ENCODE measurements around the gene MLIP. TPM values are rescaled to one million over a fixed set of nuclear protein-coding genes. Genes with fewer than 3 reads are reported as not detected.

The MLIP gene
- total RNA-seq, 1 experiment from 2014 or later, result not detected

DNA sequence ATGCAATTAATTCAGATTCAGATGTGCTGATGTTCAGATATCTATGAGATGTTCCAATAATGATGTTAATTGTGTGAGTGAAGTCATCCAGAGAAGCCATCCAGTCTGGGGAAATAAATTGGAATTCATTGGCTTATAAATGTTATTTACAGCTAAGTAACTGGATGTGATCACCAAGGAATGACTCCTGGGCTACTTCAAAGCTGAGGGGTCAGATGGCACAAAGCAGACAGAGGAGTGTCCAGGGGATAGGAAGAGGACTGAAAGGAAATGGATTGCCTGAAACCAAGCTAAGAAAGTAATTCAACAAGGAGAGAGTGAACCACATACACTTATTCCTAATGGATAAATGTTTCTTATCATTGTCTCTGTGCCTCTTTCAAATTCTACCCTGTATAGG, 4.5 kb upstream of the MLIP start (continued):
- TF ChIP-seq, protein P1, sequence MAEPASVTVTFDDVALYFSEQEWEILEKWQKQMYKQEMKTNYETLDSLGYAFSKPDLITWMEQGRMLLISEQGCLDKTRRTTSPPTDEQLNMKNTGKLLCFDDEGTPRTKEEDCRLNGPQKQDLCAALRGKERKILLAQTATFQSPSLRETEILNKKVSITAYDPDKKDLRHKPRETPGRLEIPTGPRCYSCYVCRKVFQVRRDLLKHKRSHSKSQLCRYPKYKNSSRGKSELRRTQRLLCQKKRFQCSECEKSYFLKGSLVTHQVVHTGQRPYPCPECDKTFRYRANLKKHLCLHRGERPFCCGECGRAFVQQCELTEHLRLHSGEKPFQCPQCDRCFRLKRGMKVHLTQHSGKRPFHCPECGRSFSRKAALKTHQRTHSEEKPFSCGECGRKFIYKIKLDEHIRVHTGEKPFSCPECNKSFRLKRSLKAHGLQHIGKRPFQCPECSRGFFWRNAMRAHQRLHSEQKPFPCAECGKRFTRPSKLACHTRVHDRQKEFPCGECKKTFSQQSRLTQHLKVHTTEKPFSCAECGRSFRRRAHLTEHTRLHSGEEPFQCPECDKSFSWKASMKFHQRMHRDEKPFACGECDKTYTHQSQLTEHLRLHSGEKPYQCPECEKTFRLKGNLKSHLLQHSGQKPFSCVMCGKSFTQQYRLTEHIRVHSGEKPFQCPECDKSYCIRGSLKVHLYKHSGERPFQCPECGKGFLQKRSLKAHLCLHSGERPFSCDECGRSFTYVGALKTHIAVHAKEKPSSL (CRISPR knock-in tag; conservative IDR thresholded peaks at IDR 0.05), result no peak
- no peak for TF ChIP-seq HMGA2 (CRISPR knock-in tag; IDR thresholded peaks at IDR 0.05)
- TF ChIP-seq, protein P2, sequence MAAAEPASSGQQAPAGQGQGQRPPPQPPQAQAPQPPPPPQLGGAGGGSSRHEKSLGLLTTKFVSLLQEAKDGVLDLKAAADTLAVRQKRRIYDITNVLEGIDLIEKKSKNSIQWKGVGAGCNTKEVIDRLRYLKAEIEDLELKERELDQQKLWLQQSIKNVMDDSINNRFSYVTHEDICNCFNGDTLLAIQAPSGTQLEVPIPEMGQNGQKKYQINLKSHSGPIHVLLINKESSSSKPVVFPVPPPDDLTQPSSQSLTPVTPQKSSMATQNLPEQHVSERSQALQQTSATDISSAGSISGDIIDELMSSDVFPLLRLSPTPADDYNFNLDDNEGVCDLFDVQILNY (CRISPR knock-in tag; IDR thresholded peaks at IDR 0.05), result no peak

DNA sequence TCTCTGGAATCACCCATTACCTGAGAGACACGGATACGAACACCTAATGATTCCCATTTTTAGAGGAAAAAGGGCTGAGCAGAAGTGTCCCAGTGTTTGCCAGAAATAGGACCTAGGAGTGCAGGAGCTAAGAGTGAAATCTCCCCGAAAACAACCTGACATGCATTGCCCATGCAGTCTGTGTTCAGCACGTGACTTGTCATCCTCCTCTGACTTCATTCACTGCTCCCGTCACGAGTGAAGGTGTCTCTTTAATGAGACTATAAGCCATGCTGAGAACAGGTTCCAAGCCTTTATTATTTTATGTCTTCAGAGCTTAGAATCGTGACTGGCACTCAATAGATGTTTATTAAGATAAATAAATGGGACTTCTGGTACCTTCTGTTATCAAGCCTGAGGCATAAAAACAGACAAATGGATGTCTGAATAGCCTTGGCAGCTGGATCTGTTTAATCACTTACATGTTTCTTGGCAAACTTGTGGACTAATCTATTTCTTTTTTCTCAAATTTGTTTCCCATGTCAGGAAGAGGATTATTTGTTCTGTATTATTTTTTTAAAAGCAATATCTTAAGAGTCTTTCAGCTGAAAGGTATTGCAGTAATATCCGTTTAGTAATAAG, 3.7 kb upstream of the MLIP start:
- ChIA-PET CTCF (no interaction called here), POLR2A (interaction anchor here (0.6 kb wide), 1 partner anchor 556 kb away, joined by 3 read pairs; no protein-coding TSS in a partner anchor)
- Mint-ChIP-seq H3K4me3 (no peak overlapping the region), H3K27ac (no peak overlapping the region), H3K27me3 (ENCODE audit: low read depth) (no peaks in the 10 kb centered on the region), H3K36me3 (no peaks in the 10 kb centered on the region), H3K4me1 (peaks cover 13% of the 10 kb centered on the region), H3K9me3 (no peaks in the 10 kb centered on the region)
- no peak for TF ChIP-seq NFYB (CRISPR knock-in tag; conservative IDR thresholded peaks at IDR 0.05; ENCODE audit: low read depth)
- TF ChIP-seq CREB1 (CRISPR knock-in tag; IDR thresholded peaks at IDR 0.05), result no peak
- TF ChIP-seq, protein P3, sequence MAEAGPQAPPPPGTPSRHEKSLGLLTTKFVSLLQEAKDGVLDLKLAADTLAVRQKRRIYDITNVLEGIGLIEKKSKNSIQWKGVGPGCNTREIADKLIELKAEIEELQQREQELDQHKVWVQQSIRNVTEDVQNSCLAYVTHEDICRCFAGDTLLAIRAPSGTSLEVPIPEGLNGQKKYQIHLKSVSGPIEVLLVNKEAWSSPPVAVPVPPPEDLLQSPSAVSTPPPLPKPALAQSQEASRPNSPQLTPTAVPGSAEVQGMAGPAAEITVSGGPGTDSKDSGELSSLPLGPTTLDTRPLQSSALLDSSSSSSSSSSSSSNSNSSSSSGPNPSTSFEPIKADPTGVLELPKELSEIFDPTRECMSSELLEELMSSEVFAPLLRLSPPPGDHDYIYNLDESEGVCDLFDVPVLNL (CRISPR knock-in tag; IDR thresholded peaks at IDR 0.05; ENCODE audit: borderline replicate concordance, low read depth), result no peak
- TF ChIP-seq SOX15 (CRISPR knock-in tag; IDR thresholded peaks at IDR 0.05), result no peak
- TF ChIP-seq, protein P4, sequence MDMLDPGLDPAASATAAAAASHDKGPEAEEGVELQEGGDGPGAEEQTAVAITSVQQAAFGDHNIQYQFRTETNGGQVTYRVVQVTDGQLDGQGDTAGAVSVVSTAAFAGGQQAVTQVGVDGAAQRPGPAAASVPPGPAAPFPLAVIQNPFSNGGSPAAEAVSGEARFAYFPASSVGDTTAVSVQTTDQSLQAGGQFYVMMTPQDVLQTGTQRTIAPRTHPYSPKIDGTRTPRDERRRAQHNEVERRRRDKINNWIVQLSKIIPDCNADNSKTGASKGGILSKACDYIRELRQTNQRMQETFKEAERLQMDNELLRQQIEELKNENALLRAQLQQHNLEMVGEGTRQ (CRISPR knock-in tag; IDR thresholded peaks at IDR 0.05), result no peak
- TF ChIP-seq, protein P5, sequence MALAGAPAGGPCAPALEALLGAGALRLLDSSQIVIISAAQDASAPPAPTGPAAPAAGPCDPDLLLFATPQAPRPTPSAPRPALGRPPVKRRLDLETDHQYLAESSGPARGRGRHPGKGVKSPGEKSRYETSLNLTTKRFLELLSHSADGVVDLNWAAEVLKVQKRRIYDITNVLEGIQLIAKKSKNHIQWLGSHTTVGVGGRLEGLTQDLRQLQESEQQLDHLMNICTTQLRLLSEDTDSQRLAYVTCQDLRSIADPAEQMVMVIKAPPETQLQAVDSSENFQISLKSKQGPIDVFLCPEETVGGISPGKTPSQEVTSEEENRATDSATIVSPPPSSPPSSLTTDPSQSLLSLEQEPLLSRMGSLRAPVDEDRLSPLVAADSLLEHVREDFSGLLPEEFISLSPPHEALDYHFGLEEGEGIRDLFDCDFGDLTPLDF (CRISPR knock-in tag; IDR thresholded peaks at IDR 0.05), result no peak
- TF ChIP-seq, protein P6, sequence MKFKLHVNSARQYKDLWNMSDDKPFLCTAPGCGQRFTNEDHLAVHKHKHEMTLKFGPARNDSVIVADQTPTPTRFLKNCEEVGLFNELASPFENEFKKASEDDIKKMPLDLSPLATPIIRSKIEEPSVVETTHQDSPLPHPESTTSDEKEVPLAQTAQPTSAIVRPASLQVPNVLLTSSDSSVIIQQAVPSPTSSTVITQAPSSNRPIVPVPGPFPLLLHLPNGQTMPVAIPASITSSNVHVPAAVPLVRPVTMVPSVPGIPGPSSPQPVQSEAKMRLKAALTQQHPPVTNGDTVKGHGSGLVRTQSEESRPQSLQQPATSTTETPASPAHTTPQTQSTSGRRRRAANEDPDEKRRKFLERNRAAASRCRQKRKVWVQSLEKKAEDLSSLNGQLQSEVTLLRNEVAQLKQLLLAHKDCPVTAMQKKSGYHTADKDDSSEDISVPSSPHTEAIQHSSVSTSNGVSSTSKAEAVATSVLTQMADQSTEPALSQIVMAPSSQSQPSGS (CRISPR knock-in tag; IDR thresholded peaks at IDR 0.05; ENCODE audit: borderline replicate concordance, low read depth), result no peak
- TF ChIP-seq NFE2L1 (CRISPR knock-in tag; IDR thresholded peaks at IDR 0.05), result no peak
- TF ChIP-seq, protein P7, sequence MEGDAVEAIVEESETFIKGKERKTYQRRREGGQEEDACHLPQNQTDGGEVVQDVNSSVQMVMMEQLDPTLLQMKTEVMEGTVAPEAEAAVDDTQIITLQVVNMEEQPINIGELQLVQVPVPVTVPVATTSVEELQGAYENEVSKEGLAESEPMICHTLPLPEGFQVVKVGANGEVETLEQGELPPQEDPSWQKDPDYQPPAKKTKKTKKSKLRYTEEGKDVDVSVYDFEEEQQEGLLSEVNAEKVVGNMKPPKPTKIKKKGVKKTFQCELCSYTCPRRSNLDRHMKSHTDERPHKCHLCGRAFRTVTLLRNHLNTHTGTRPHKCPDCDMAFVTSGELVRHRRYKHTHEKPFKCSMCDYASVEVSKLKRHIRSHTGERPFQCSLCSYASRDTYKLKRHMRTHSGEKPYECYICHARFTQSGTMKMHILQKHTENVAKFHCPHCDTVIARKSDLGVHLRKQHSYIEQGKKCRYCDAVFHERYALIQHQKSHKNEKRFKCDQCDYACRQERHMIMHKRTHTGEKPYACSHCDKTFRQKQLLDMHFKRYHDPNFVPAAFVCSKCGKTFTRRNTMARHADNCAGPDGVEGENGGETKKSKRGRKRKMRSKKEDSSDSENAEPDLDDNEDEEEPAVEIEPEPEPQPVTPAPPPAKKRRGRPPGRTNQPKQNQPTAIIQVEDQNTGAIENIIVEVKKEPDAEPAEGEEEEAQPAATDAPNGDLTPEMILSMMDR (IDR thresholded peaks at IDR 0.05), result no peak
- TF ChIP-seq HMGA2 (CRISPR knock-in tag; IDR thresholded peaks at IDR 0.05), result no peak
- no peak for TF ChIP-seq ZNF219 (CRISPR knock-in tag; IDR thresholded peaks at IDR 0.05; ENCODE audit: borderline replicate concordance)
- TF ChIP-seq GRHL2 (CRISPR knock-in tag; IDR thresholded peaks at IDR 0.05; ENCODE audit: insufficient replicate concordance, severe bottlenecking), result no peak
- TF ChIP-seq, protein P8, sequence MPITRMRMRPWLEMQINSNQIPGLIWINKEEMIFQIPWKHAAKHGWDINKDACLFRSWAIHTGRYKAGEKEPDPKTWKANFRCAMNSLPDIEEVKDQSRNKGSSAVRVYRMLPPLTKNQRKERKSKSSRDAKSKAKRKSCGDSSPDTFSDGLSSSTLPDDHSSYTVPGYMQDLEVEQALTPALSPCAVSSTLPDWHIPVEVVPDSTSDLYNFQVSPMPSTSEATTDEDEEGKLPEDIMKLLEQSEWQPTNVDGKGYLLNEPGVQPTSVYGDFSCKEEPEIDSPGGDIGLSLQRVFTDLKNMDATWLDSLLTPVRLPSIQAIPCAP (CRISPR knock-in tag; IDR thresholded peaks at IDR 0.05), result no peak
- no peak for TF ChIP-seq NR1H2 (CRISPR knock-in tag; IDR thresholded peaks at IDR 0.05)
- ATAC-seq (no peak), DNase-seq (ENCODE audit: low spot score) (no peak)
